ENCODE results near the gene DSCAM. TPM values are rescaled to one million over a fixed set of nuclear protein-coding genes. Genes with fewer than 3 reads are reported as not detected.

DSCAM gene
- total RNA-seq, 1 experiment from 2014 or later: not detected

DNA sequence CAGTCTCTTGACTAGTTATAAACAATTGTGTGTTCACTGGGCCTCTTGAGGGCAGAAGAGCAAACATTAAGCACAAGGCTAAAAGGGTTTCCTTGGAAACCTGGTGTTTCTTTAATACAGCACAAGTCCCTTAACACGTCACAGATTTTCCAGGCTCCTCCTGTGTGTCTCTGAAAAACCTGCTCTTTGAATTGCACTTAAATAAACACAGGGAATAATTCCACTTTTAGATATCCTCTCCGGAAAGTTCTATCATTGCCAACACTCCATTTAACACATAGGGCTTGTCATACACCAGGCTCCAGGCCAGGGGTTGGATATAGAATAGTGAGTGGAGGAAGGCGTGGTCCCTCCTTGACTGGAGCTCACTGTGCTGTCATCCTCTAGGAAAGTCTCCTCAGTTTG is 442.6 kb downstream of the DSCAM start:
- no peaks in the 10 kb centered on the region for H3K4me1 ChIP-seq (ENCODE audit: control insufficient read depth in 1 of 2, insufficient read depth in 2 of 2, low read length in 2 of 2)
- H3K9me2 ChIP-seq (ENCODE audit: insufficient read depth): no peaks in the 10 kb centered on the region
- intact Hi-C loops (cut with micrococcal nuclease): no loop called here
- H3K4me2 ChIP-seq (ENCODE audit: low read length): no peak overlapping the region
- H3K27ac ChIP-seq (ENCODE audit: low read depth, low read length): no peak overlapping the region
- TF ChIP-seq, protein P1, sequence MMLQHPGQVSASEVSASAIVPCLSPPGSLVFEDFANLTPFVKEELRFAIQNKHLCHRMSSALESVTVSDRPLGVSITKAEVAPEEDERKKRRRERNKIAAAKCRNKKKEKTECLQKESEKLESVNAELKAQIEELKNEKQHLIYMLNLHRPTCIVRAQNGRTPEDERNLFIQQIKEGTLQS (IDR thresholded peaks at IDR 0.05): no peak
- no peaks in the 10 kb centered on the region for H4K20me1 ChIP-seq (ENCODE audit: insufficient read depth)
- ChIA-PET RAD21 (ENCODE audit: low non-redundant PET in 1 of 2, low total read pairs in 2 of 2, uncharacterized antibody in 2 of 2, unreplicated experiment in 2 of 2) (no interaction called here), CTCF (no interaction called here), POLR2A (no interaction called here)
- no TSS peak for BruUV-seq (replicated peaks)
- no peaks in the 10 kb centered on the region for H3K36me3 ChIP-seq (ENCODE audit: control insufficient read depth in 1 of 2, insufficient read depth in 2 of 2, low read length in 2 of 2)
- peaks cover 22 to 31% of the 10 kb centered on the region in 2 experiments; a peak in 2 of 4 replicates for H3K9me3 ChIP-seq (ENCODE audit: control insufficient read depth in 1 of 2, insufficient read depth in 1 of 2, low read depth in 1 of 2, low read length in 2 of 2)
- no peaks in the 10 kb centered on the region for H3K27me3 ChIP-seq (ENCODE audit: insufficient read depth, low read length)
- ATAC-seq: no peak
- no peak for DNase-seq (ENCODE audit: low read depth, low spot score)
- H2AFZ ChIP-seq (ENCODE audit: low read depth, low read length, poor library complexity, severe bottlenecking): no peak overlapping the region
- no peaks in the 10 kb centered on the region for H3K79me2 ChIP-seq (ENCODE audit: insufficient read depth, low read length)
- H3K4me3 ChIP-seq (replicated peaks in 1 of 2; ENCODE audit: low read depth in 1 of 2, low read length in 2 of 2): no peak overlapping the region
- H3K9ac ChIP-seq (ENCODE audit: low read length): no peak overlapping the region

GRCh38 chr21:40402884-40403582 is 443.9 kb downstream of the DSCAM start:
- Histone ChIP-seq H3K9me3 (ENCODE audit: control insufficient read depth in 1 of 2, insufficient read depth in 1 of 2, low read depth in 1 of 2, low read length in 2 of 2) (peaks cover 20 to 27% of the 10 kb centered on the region in 2 experiments; a peak in 2 of 4 replicates), H4K20me1 (ENCODE audit: insufficient read depth) (no peaks in the 10 kb centered on the region), H3K27ac (ENCODE audit: low read depth, low read length) (no peak overlapping the region), H3K4me1 (ENCODE audit: control insufficient read depth in 1 of 2, insufficient read depth in 2 of 2, low read length in 2 of 2) (no peaks in the 10 kb centered on the region), H3K79me2 (ENCODE audit: insufficient read depth, low read length) (no peaks in the 10 kb centered on the region), H3K9me2 (ENCODE audit: insufficient read depth) (no peaks in the 10 kb centered on the region), H3K36me3 (ENCODE audit: control insufficient read depth in 1 of 2, insufficient read depth in 2 of 2, low read length in 2 of 2) (no peaks in the 10 kb centered on the region), H2AFZ (ENCODE audit: low read depth, low read length, poor library complexity, severe bottlenecking) (no peak overlapping the region), H3K27me3 (ENCODE audit: insufficient read depth, low read length) (no peaks in the 10 kb centered on the region), H3K9ac (ENCODE audit: low read length) (no peak overlapping the region), H3K4me3 (replicated peaks in 1 of 2; ENCODE audit: low read depth in 1 of 2, low read length in 2 of 2) (no peak overlapping the region), H3K4me2 (ENCODE audit: low read length) (no peak overlapping the region)
- ChIA-PET POLR2A (no interaction called here), CTCF (no interaction called here), RAD21 (ENCODE audit: low non-redundant PET in 1 of 2, low total read pairs in 2 of 2, uncharacterized antibody in 2 of 2, unreplicated experiment in 2 of 2) (no interaction called here)
- DNase-seq (ENCODE audit: low read depth, low spot score) (no peak), ATAC-seq (no peak)
- intact Hi-C loops (cut with micrococcal nuclease): no loop called here
- no TSS peak for BruUV-seq (replicated peaks)
- TF ChIP-seq ELF1 (IDR thresholded peaks at IDR 0.05; ENCODE audit: borderline replicate concordance, low read depth) (no peak), JUND (IDR thresholded peaks at IDR 0.05) (no peak), RAD21 (IDR thresholded peaks at IDR 0.05; ENCODE audit: low read depth) (no peak), SRF (IDR thresholded peaks at IDR 0.05; ENCODE audit: low read depth) (no peak), EGR1 (IDR thresholded peaks at IDR 0.05; ENCODE audit: low read depth) (no peak), TCF7L2 (IDR thresholded peaks at IDR 0.05; ENCODE audit: borderline replicate concordance, extremely low read depth, insufficient read depth, insufficient read length) (no peak), SIN3A (IDR thresholded peaks at IDR 0.05; ENCODE audit: low read depth) (no peak), ZBTB33 (IDR thresholded peaks at IDR 0.05; ENCODE audit: extremely low read depth, insufficient replicate concordance, low read length) (no peak)
- TF ChIP-seq, protein P2, sequence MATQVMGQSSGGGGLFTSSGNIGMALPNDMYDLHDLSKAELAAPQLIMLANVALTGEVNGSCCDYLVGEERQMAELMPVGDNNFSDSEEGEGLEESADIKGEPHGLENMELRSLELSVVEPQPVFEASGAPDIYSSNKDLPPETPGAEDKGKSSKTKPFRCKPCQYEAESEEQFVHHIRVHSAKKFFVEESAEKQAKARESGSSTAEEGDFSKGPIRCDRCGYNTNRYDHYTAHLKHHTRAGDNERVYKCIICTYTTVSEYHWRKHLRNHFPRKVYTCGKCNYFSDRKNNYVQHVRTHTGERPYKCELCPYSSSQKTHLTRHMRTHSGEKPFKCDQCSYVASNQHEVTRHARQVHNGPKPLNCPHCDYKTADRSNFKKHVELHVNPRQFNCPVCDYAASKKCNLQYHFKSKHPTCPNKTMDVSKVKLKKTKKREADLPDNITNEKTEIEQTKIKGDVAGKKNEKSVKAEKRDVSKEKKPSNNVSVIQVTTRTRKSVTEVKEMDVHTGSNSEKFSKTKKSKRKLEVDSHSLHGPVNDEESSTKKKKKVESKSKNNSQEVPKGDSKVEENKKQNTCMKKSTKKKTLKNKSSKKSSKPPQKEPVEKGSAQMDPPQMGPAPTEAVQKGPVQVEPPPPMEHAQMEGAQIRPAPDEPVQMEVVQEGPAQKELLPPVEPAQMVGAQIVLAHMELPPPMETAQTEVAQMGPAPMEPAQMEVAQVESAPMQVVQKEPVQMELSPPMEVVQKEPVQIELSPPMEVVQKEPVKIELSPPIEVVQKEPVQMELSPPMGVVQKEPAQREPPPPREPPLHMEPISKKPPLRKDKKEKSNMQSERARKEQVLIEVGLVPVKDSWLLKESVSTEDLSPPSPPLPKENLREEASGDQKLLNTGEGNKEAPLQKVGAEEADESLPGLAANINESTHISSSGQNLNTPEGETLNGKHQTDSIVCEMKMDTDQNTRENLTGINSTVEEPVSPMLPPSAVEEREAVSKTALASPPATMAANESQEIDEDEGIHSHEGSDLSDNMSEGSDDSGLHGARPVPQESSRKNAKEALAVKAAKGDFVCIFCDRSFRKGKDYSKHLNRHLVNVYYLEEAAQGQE (IDR thresholded peaks at IDR 0.05; ENCODE audit: low read depth): no peak
- TF ChIP-seq, protein P3, sequence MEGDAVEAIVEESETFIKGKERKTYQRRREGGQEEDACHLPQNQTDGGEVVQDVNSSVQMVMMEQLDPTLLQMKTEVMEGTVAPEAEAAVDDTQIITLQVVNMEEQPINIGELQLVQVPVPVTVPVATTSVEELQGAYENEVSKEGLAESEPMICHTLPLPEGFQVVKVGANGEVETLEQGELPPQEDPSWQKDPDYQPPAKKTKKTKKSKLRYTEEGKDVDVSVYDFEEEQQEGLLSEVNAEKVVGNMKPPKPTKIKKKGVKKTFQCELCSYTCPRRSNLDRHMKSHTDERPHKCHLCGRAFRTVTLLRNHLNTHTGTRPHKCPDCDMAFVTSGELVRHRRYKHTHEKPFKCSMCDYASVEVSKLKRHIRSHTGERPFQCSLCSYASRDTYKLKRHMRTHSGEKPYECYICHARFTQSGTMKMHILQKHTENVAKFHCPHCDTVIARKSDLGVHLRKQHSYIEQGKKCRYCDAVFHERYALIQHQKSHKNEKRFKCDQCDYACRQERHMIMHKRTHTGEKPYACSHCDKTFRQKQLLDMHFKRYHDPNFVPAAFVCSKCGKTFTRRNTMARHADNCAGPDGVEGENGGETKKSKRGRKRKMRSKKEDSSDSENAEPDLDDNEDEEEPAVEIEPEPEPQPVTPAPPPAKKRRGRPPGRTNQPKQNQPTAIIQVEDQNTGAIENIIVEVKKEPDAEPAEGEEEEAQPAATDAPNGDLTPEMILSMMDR (IDR thresholded peaks at IDR 0.05 in 2 of 3, conservative IDR thresholded peaks at IDR 0.05 in 1 of 3; ENCODE audit: borderline replicate concordance in 1 of 3, insufficient read depth in 1 of 3, low read depth in 2 of 3, low read length in 2 of 3): no peak

Data from HCT116 (cell line).